GM12878 (cell line): ENCODE results near the gene RGS19. TPM values are rescaled to one million over a fixed set of nuclear protein-coding genes. Genes with fewer than 3 reads are reported as not detected.

Experiments
- BMI1 ChIP-seq: fragments of 450-650 bp; IDR thresholded peaks from 2 replicates; pipeline ENCODE4 v1.6.1; 2016; ENCODE audit warnings: mild to moderate bottlenecking, moderate library complexity, borderline replicate concordance
- EGR1 ChIP-seq, 2 experiments: IDR thresholded peaks; 1 replicate in 1 of 2; 2 replicates in 1 of 2; pipeline ENCODE4 v1.6.1; 2011 to 2012; ENCODE audit warnings: low read depth in 2 of 2, low read length in 2 of 2, borderline replicate concordance in 1 of 2, mild to moderate bottlenecking in 1 of 2, moderate library complexity in 1 of 2
- GATAD2B ChIP-seq: fragments of 450-650 bp; conservative IDR thresholded peaks from 2 replicates; pipeline ENCODE4 v1.6.1; 2017; ENCODE audit warnings: low read depth, mild to moderate bottlenecking, moderate library complexity
- HCFC1 ChIP-seq: fragments of 150-350 bp; IDR thresholded peaks from 2 replicates; pipeline ENCODE4 v1.6.1; 2014; ENCODE audit warnings: low read length
- HDAC2 ChIP-seq: fragments of 200-600 bp; sonication (generic); IDR thresholded peaks from 2 replicates; pipeline ENCODE4 v1.6.1; 2017
- JUND ChIP-seq: IDR thresholded peaks from 2 replicates; pipeline ENCODE4 v1.6.1; 2012; ENCODE audit warnings: low read depth, mild to moderate bottlenecking, low read length, improper control_type of control experiment, moderate library complexity
- LARP7 ChIP-seq: fragments of 450-650 bp; IDR thresholded peaks from 2 replicates; pipeline ENCODE4 v1.6.1; 2017; ENCODE audit warnings: mild to moderate bottlenecking
- MEF2B ChIP-seq: fragments of 450-650 bp; IDR thresholded peaks from 2 replicates; pipeline ENCODE4 v1.6.1; 2018; ENCODE audit warnings: mild to moderate bottlenecking, moderate library complexity; ENCODE audit not compliant: partially characterized antibody, poor library complexity, severe bottlenecking
- NFXL1 ChIP-seq: fragments of 450-650 bp; IDR thresholded peaks from 2 replicates; pipeline ENCODE4 v1.6.1; 2017; ENCODE audit warnings: antibody characterized with exemption, mild to moderate bottlenecking, borderline replicate concordance
- NFYA ChIP-seq: IDR thresholded peaks from 2 replicates; pipeline ENCODE4 v1.6.1; 2011; ENCODE audit warnings: low read depth, mild to moderate bottlenecking, low read length, improper control_type of control experiment, borderline replicate concordance
- POU2F2 ChIP-seq: IDR thresholded peaks from 3 replicates; pipeline ENCODE4 v1.6.1; 2011; ENCODE audit warnings: low read depth, mild to moderate bottlenecking, low read length, borderline replicate concordance
- RB1 ChIP-seq: fragments of 450-650 bp; formaldehyde crosslinking; IDR thresholded peaks from 2 replicates; pipeline ENCODE4 v1.6.1; 2017; ENCODE audit warnings: mild to moderate bottlenecking, borderline replicate concordance
- SMAD1 ChIP-seq: fragments of 450-650 bp; IDR thresholded peaks from 2 replicates; pipeline ENCODE4 v1.6.1; 2018; ENCODE audit warnings: mild to moderate bottlenecking, low read depth; ENCODE audit not compliant: partially characterized antibody
- STAT3 ChIP-seq: IDR thresholded peaks from 2 replicates; pipeline ENCODE4 v1.6.1; 2011; ENCODE audit warnings: low read depth, low read length, improper control_type of control experiment
- TAF1 ChIP-seq: IDR thresholded peaks from 2 replicates; pipeline ENCODE4 v1.6.1; 2011; ENCODE audit warnings: mild to moderate bottlenecking, low read depth, low read length, borderline replicate concordance
- ZZZ3 ChIP-seq: IDR thresholded peaks from 2 replicates; pipeline ENCODE4 v1.6.1; 2011; ENCODE audit warnings: low read depth; ENCODE audit not compliant: control insufficient read depth, insufficient read length
- polyA plus RNA-seq, 11 experiments: library from polyadenylated mRNA; depleted of rRNA in 4 of 11; unstranded in 6 of 11; stranded (reverse) in 5 of 11; fragments of >200 nt; fragmentation: Nextera tagmentation in 4 of 11; fragmentation: Illumina TruSeq in 1 of 11; extraction: Ambion mirVana in 4 of 11; extraction: Trizol in 1 of 11; gene quantifications; 1 replicate in 1 of 11; 2 replicates in 10 of 11; pipeline versions ENCODE4 v1.2.1 to v1.2.3, GENCODE V29; 2011 to 2016; ENCODE audit warnings: inconsistent platforms in 2 of 11, missing spikeins in 2 of 11, low read depth in 1 of 11
- total RNA-seq, 4 experiments: library from RNA; depleted of rRNA in 3 of 4; stranded (reverse); fragments of >200 nt in 3 of 4; fragmentation: Illumina TruSeq in 1 of 4; extraction: Trizol in 1 of 4; gene quantifications; 2 replicates each; pipeline versions ENCODE4 v1.2.1 to v1.2.3, GENCODE V29; 2013 to 2021
- TF ChIP-seq, protein P1 (sequence below): fragments of 450-650 bp; formaldehyde crosslinking; IDR thresholded peaks from 2 replicates; pipeline ENCODE4 v1.4.0; 2020; ENCODE audit warnings: mild to moderate bottlenecking, moderate library complexity
- TF ChIP-seq, protein P2 (sequence below): fragments of 450-650 bp; IDR thresholded peaks from 2 replicates; pipeline ENCODE4 v1.6.1; 2017; ENCODE audit warnings: low read depth, mild to moderate bottlenecking, moderate library complexity
- TF ChIP-seq, protein P3 (sequence below): IDR thresholded peaks from 2 replicates; pipeline ENCODE4 v1.6.1; 2011; ENCODE audit warnings: low read depth, low read length, improper control_type of control experiment, borderline replicate concordance

The RGS19 gene
- total and polyA plus RNA-seq, 10 of the 15 experiments (the other 5 are each of a cell fraction or from before 2014, with no cell fraction given) = 0.82 to 62.4 (median 39.8) TPM

DNA sequence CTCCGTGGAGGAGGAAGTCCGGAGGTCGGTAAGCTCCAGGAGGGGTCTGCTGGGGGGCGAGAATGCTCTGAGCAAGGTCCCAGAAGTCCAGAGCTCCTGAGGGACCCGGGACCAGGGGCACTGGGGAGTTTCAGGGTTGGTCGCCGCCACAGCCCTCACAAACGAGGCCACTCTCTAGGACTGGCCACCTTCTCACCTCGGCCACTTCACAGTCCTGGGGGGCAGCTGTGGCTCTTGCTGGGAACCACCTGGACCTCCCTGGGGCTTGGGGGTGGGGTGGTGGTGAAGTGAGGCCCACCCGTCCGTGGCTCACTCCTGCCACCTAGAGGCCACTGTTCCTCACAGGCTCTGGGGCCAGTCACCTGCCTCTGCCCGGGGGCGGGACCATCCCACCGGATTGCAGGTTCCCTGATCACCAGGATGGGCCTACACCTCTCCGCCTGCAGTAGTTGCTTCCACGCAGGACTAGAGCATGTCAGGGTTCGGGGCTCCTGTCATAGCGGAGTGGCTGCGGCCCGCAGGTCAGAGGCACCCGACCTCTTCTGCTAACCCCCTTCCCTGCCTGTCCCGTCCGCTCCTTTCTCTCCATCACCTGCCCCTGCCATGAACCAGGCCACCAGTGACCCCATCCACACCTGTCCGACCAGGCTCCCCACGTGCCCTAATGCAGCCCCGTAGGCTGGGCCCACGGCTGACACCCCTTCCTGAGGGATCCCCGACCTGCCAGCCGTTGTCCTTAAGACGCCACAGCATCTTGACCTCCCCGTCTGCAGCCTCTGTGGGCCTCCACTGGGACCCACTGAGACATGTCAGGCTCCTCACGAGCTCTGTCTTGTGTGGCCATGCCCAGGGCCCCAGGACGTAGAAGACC lies 21.5 kb downstream of the RGS19 start (continued):
- TF ChIP-seq JUND (no peak), HCFC1 (no peak), MEF2B (peak; percentile 82), POU2F2 (no peak), GATAD2B (peak; percentile 95), EGR1 (IDR thresholded peaks at IDR 0.05; ENCODE audit: borderline replicate concordance in 1 of 2, low read depth in 2 of 2, low read length in 2 of 2) (peak in 1 of 2 experiments; percentile 57; a peak in 1 of 3 replicates), BMI1 (no peak), SMAD1 (no peak), LARP7 (no peak; the same call in 1 of the 2 replicates), TAF1 (no peak), RB1 (no peak), STAT3 (no peak), HDAC2 (no peak), NFYA (no peak), ZZZ3 (no peak), NFXL1 (no peak)
- TF ChIP-seq, protein P1, sequence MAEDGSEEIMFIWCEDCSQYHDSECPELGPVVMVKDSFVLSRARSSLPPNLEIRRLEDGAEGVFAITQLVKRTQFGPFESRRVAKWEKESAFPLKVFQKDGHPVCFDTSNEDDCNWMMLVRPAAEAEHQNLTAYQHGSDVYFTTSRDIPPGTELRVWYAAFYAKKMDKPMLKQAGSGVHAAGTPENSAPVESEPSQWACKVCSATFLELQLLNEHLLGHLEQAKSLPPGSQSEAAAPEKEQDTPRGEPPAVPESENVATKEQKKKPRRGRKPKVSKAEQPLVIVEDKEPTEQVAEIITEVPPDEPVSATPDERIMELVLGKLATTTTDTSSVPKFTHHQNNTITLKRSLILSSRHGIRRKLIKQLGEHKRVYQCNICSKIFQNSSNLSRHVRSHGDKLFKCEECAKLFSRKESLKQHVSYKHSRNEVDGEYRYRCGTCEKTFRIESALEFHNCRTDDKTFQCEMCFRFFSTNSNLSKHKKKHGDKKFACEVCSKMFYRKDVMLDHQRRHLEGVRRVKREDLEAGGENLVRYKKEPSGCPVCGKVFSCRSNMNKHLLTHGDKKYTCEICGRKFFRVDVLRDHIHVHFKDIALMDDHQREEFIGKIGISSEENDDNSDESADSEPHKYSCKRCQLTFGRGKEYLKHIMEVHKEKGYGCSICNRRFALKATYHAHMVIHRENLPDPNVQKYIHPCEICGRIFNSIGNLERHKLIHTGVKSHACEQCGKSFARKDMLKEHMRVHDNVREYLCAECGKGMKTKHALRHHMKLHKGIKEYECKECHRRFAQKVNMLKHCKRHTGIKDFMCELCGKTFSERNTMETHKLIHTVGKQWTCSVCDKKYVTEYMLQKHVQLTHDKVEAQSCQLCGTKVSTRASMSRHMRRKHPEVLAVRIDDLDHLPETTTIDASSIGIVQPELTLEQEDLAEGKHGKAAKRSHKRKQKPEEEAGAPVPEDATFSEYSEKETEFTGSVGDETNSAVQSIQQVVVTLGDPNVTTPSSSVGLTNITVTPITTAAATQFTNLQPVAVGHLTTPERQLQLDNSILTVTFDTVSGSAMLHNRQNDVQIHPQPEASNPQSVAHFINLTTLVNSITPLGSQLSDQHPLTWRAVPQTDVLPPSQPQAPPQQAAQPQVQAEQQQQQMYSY (CRISPR knock-in tag) = no peak
- TF ChIP-seq, protein P2, sequence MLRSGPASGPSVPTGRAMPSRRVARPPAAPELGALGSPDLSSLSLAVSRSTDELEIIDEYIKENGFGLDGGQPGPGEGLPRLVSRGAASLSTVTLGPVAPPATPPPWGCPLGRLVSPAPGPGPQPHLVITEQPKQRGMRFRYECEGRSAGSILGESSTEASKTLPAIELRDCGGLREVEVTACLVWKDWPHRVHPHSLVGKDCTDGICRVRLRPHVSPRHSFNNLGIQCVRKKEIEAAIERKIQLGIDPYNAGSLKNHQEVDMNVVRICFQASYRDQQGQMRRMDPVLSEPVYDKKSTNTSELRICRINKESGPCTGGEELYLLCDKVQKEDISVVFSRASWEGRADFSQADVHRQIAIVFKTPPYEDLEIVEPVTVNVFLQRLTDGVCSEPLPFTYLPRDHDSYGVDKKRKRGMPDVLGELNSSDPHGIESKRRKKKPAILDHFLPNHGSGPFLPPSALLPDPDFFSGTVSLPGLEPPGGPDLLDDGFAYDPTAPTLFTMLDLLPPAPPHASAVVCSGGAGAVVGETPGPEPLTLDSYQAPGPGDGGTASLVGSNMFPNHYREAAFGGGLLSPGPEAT = peak; percentile 72
- TF ChIP-seq, protein P3, sequence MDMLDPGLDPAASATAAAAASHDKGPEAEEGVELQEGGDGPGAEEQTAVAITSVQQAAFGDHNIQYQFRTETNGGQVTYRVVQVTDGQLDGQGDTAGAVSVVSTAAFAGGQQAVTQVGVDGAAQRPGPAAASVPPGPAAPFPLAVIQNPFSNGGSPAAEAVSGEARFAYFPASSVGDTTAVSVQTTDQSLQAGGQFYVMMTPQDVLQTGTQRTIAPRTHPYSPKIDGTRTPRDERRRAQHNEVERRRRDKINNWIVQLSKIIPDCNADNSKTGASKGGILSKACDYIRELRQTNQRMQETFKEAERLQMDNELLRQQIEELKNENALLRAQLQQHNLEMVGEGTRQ = no peak
